GM18858 (cell line): ENCODE results near the gene DHRSX.
A peak's percentile ranks its signal among the peaks of the same experiment; 100 is the strongest.
"Not testable (repeated sequence)": the region's sequence is repeated elsewhere in the genome, so short reads cannot be mapped to it uniquely, and the experiment has no call there.

Source experiments
- ATAC-seq: cut with Tn5 transposase; IDR thresholded peaks from one replicate; pipeline ENCODE4 v1.9.1; 2021; ENCODE audit not compliant: unreplicated experiment

DHRSX gene, protein sequence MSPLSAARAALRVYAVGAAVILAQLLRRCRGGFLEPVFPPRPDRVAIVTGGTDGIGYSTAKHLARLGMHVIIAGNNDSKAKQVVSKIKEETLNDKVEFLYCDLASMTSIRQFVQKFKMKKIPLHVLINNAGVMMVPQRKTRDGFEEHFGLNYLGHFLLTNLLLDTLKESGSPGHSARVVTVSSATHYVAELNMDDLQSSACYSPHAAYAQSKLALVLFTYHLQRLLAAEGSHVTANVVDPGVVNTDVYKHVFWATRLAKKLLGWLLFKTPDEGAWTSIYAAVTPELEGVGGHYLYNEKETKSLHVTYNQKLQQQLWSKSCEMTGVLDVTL

GRCh38 chrX:2500803-2501558, at the start of gene DHRSX, which contains the start of gene ZBED1:
DHRSX (minus strand) TSS chrX:2500976; CDS start chrX:2500925, 51 bp downstream.
ZBED1 (minus strand) TSS chrX:2500976; CDS start chrX:2490719, 10,257 bp downstream.
- ATAC-seq, result no peak

GRCh38 chrX:2549876-2550275, 49.1 kb upstream of the DHRSX start:
- no peak for ATAC-seq

GRCh38 chrX:2548711-2549423, 48.1 kb upstream of the DHRSX start:
- no peak for ATAC-seq

- no peak for ATAC-seq
These were observed 47.0 kb upstream of the DHRSX start for GRCh38 chrX:2547736-2548135.

DNA sequence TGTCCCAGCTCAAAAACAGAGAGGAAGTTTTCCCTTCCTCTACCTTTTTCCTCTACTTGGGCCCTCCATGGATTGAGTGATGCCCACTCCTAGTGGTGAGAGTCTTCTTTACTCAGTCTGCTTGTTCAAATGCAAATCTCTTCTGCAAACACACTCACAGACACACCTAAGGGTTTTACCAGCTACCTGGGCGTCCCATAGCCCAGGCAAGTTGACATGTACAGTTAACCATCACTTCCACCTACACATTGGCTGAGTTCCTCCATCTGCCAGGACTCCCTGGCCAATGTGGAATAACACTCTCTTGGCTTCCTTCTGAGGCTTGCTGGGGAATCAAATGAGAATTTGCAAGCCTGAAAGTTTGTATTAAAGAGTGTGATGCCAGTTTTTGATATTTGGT, 45.7 kb upstream of the DHRSX start:
- ATAC-seq, result no peak

DNA sequence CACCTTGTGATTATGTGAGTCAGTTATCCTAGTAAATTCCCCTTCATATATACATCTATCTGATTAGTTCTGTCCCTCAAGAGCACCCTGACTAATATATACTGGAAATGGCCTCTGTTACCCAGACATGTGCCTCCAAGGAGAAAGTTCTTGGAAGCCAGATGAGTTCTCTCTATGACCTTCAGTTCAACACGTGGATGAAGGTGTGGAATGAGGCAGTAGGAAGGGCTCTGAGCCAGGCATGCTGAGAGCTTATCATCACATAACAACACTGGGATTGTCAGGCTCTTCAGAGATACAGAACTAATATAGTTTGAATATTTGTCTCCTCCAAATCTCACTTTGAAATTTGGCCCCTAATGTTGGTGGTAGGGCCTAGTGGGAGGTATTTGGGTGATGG, 44.4 kb upstream of the DHRSX start:
- ATAC-seq, result no peak

- ATAC-seq, result no peak
These were observed 42.2 kb upstream of the DHRSX start for GRCh38 chrX:2542826-2543521.

- ATAC-seq, result no peak
These were observed 40.8 kb upstream of the DHRSX start for GRCh38 chrX:2541603-2542002.

GRCh38 chrX:2540426-2540947, 39.7 kb upstream of the DHRSX start:
- no peak for ATAC-seq

DNA sequence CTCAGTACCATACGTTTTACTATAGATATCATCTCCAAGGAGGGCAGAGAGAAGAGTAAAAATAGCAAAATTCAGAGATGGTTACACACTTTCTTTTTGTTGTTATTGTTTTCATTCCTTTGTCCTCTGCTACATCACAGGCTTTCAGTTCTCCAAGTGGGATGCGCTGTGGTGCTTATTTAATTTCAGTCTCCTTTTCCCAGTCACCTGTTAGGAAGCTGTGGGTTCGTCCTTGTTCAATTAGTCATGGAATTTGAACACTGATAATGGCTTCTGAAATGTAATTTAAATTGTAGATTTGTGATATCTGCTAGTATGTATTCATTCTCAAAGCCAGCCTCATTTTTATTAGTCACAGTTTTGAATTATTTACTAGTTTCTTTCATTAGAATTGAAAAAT, 38.8 kb upstream of the DHRSX start:
- ATAC-seq, result no peak

DNA sequence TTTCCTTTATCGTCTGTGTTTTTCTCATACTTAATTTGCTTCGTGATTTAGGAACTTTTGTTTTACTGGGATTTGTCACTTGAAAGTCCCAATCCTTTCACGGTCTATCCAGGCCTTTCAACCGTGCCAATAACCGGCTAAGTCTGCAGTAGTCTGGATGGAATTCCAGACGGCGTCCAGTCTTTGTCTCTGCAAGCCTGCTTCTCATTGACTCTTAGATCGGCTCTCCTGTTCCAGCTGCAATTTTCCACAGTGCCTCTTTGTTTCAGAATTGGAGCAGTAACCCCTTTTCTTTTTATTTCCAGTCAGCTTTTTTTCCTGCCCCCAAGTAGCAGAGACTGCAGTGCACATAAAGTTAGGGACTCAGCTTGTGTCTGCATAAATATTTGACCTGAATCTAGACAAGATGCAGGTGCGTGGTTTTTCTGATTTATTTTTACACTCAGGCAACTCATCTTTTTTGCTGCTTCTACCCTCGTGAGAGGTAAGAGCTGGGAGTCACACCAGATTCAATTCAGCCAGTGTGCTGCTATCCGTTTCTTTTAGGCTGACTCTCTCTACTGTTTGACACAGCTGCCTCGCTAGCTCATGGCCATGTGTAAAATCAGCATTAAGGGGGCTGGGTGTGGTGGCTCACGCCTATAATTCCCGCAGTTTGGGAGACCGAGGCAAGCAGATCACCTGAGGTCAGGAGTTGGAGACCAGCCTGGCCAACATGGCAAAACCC, 37.4 kb upstream of the DHRSX start:
- no peak for ATAC-seq

- no peak for ATAC-seq
These were observed 36.2 kb upstream of the DHRSX start for GRCh38 chrX:2536974-2537373.

GRCh38 chrX:2536141-2536540, 35.4 kb upstream of the DHRSX start:
- ATAC-seq, result no peak

- not testable (repeated sequence) for ATAC-seq
These were observed 33.7 kb upstream of the DHRSX start for GRCh38 chrX:2534261-2535021.

- no peak for ATAC-seq
These were observed 32.6 kb upstream of the DHRSX start for GRCh38 chrX:2533424-2533823.

DNA sequence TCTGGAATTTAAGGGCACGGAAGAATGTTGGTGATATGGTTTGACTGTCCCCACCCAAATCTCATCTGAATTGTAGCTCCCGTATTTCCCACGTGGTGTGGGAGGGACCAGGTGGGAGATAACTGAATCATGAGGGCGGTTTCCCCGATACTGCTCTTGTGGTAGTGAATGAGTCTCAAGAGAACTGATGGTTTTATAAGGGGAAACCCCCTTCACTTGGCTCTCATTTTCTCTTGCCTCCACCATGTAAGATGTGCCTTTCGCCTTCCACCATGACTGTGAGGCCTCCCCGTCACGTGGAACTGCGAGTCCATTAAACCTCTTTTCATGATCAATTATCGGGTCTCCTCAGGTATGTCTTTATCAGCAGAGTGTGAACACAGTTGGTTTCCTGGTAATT, 25.6 kb upstream of the DHRSX start:
- no peak for ATAC-seq

- no peak for ATAC-seq
These were observed 23.1 kb upstream of the DHRSX start for GRCh38 chrX:2523911-2524310.

- ATAC-seq, result peak; percentile 12
These were observed 21.2 kb upstream of the DHRSX start for GRCh38 chrX:2521927-2522386.
